Adipocyte (in vitro differentiated cells): Measurements from ENCODE around the gene PRCP.
"Not testable (repeated sequence)": the region's sequence is repeated elsewhere in the genome, so short reads cannot be mapped to it uniquely, and the experiment has no call there.

Experiments used
- DNase-seq: peaks from one replicate; pipeline ENCODE4 v3.0.0-alpha.2; 2015; ENCODE audit warnings: low read depth
- H3K27me3 ChIP-seq: replicated peaks from 2 replicates; pipeline ENCODE4 v1.7.0; 2013; ENCODE audit warnings: mild to moderate bottlenecking, low read length, moderate library complexity; ENCODE audit not compliant: control insufficient read depth, insufficient read depth
- H3K36me3 ChIP-seq: 2 replicates; pipeline ENCODE4 v1.7.0; 2013; ENCODE audit warnings: low read length, mild to moderate bottlenecking, moderate library complexity; ENCODE audit not compliant: control insufficient read depth, insufficient read depth, severe bottlenecking
- H3K4me1 ChIP-seq: 2 replicates; pipeline ENCODE4 v1.7.0; 2013; ENCODE audit warnings: mild to moderate bottlenecking, low read length, moderate library complexity; ENCODE audit not compliant: control insufficient read depth, insufficient read depth
- H3K4me3 ChIP-seq: 2 replicates; pipeline ENCODE4 v1.7.0; 2013; ENCODE audit warnings: mild to moderate bottlenecking, low read length, moderate library complexity
- H3K9ac ChIP-seq: 2 replicates; pipeline ENCODE4 v1.7.0; 2013; ENCODE audit warnings: mild to moderate bottlenecking, low read length, moderate library complexity
- H3K9me3 ChIP-seq: 2 replicates; pipeline ENCODE4 v1.7.0; 2013; ENCODE audit warnings: mild to moderate bottlenecking, low read length, moderate library complexity; ENCODE audit not compliant: control insufficient read depth

The PRCP gene

GRCh38 chr11:82900277-82901164, at the start of gene PRCP:
Gene PRCP (minus strand): TSS chr11:82900430. CDS start chr11:82900402, 28 bp downstream.
- H3K9ac ChIP-seq, result peak within 1 kb of the TSS; percentile 92
- H3K27me3 ChIP-seq, result no peaks in the 10 kb centered on the region
- peaks cover 24% of the 10 kb centered on the region for H3K4me1 ChIP-seq
- DNase-seq, result peak; percentile 92
- H3K4me3 ChIP-seq, result peak within 1 kb of the TSS; percentile 96
- no peaks in the 10 kb centered on the region for H3K36me3 ChIP-seq
- no peaks in the 10 kb centered on the region for H3K9me3 ChIP-seq

GRCh38 chr11:82949352-82949751, 49.1 kb upstream of the PRCP start:
- DNase-seq, result no peak
- H3K9me3 ChIP-seq, result peaks cover 9% of the 10 kb centered on the region
- no peak overlapping the region for H3K9ac ChIP-seq
- H3K4me3 ChIP-seq, result no peak overlapping the region
- H3K4me1 ChIP-seq, result no peaks in the 10 kb centered on the region
- H3K27me3 ChIP-seq, result no peaks in the 10 kb centered on the region
- no peaks in the 10 kb centered on the region for H3K36me3 ChIP-seq

- H3K9ac ChIP-seq, result no peak overlapping the region
- no peaks in the 10 kb centered on the region for H3K4me1 ChIP-seq
- H3K9me3 ChIP-seq, result peaks cover 9% of the 10 kb centered on the region
- no peaks in the 10 kb centered on the region for H3K36me3 ChIP-seq
- no peak for DNase-seq
- H3K27me3 ChIP-seq, result no peaks in the 10 kb centered on the region
- H3K4me3 ChIP-seq, result no peak overlapping the region
Observed at GRCh38 chr11:82945682-82946081, 45.5 kb upstream of the PRCP start.

DNA sequence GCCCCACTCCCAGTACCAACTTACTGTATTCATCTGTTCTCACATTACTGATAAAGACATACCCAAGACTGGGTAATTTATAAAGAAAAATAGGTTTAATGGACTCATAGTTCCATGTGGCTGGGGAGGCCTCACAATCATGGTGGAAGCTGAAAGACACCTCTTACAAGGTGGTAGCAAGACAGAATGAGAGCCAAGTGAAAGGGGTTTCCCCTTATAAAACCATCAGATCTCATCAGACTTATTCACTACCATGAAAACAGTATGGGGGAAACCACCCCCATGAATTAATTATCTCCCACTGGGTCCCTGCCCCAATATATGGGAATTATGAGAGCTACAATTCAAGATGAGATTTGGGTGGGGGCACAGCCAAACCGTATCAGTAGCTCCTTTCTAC, 44.8 kb upstream of the PRCP start:
- not testable (repeated sequence) for H3K36me3 ChIP-seq, H3K4me3 ChIP-seq, H3K9me3 ChIP-seq, H3K27me3 ChIP-seq, H3K4me1 ChIP-seq, H3K9ac ChIP-seq, DNase-seq

DNA sequence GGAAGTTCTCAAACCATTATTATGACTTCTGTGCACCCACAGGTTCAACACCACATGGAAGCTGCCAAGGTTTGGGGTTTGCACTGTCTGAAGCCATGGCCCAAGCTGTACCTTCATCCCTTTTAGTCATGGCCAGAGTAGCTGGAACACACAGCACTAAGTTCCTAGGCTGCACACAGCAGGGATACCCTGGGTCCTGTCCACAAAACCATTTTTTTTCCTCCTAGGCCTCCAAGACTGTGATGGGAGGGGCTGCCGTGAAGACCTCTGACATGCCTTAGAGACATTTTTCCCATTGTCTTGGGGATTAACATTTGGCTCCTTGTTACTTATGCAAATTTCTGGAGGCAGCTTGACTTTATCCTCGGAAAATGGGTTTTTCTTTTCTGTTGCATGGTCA, 44.0 kb upstream of the PRCP start:
- no peak overlapping the region for H3K9ac ChIP-seq
- DNase-seq, result no peak
- H3K36me3 ChIP-seq, result no peaks in the 10 kb centered on the region
- H3K4me3 ChIP-seq, result no peak overlapping the region
- H3K9me3 ChIP-seq, result peaks cover 2% of the 10 kb centered on the region
- no peaks in the 10 kb centered on the region for H3K4me1 ChIP-seq
- no peaks in the 10 kb centered on the region for H3K27me3 ChIP-seq

GRCh38 chr11:82943430-82943829, 43.2 kb upstream of the PRCP start:
- not testable (repeated sequence) for H3K4me3 ChIP-seq, H3K9me3 ChIP-seq, DNase-seq

DNA sequence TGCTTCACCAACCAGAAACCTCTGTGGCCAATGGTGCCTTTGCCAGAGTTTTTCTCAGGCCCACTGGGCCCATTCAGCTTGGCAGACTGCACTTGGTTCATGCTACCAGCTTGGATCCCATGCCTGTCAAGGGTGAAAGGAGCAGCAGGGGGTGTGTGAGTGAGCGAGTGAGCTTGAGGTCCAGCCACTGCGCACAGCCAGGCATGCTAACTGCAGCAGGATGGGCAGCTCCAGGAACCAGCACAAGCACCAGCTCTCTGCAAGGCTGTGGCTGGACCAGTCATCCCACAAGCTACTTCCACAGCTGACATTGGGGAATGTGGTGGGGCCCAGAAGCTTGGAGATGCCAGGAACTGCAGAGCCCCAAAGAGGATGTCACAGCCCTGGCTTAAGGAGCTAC, 42.1 kb upstream of the PRCP start:
- no peaks in the 10 kb centered on the region for H3K4me1 ChIP-seq
- H3K9me3 ChIP-seq, result no peaks in the 10 kb centered on the region
- H3K36me3 ChIP-seq, result no peaks in the 10 kb centered on the region
- no peaks in the 10 kb centered on the region for H3K27me3 ChIP-seq
- DNase-seq, result no peak
- H3K4me3 ChIP-seq, result no peak overlapping the region
- H3K9ac ChIP-seq, result no peak overlapping the region

More at GRCh38 chr11:82943430-82943829, 43.2 kb upstream of the PRCP start:
- H3K27me3 ChIP-seq, H3K9ac ChIP-seq, H3K4me1 ChIP-seq, H3K36me3 ChIP-seq: not testable (repeated sequence)

GRCh38 chr11:82939456-82939855, 39.2 kb upstream of the PRCP start:
- Histone ChIP-seq H3K36me3 (no peaks in the 10 kb centered on the region), H3K4me3 (no peak overlapping the region), H3K4me1 (peaks cover 6% of the 10 kb centered on the region), H3K27me3 (no peaks in the 10 kb centered on the region), H3K9ac (no peak overlapping the region), H3K9me3 (no peaks in the 10 kb centered on the region)
- no peak for DNase-seq

GRCh38 chr11:82937554-82937953, 37.3 kb upstream of the PRCP start:
- Histone ChIP-seq H3K27me3 (no peaks in the 10 kb centered on the region), H3K9ac (no peak overlapping the region), H3K36me3 (no peaks in the 10 kb centered on the region), H3K4me3 (no peak overlapping the region), H3K4me1 (peaks cover 6% of the 10 kb centered on the region), H3K9me3 (no peaks in the 10 kb centered on the region)
- no peak for DNase-seq

- Histone ChIP-seq H3K36me3 (no peaks in the 10 kb centered on the region), H3K27me3 (no peaks in the 10 kb centered on the region), H3K4me1 (peaks cover 6% of the 10 kb centered on the region), H3K4me3 (no peak overlapping the region), H3K9ac (no peak overlapping the region), H3K9me3 (no peaks in the 10 kb centered on the region)
- DNase-seq, result peak; percentile 18
Observed at GRCh38 chr11:82936261-82936660, 36.0 kb upstream of the PRCP start.

GRCh38 chr11:82932564-82932963, 32.3 kb upstream of the PRCP start:
- Histone ChIP-seq H3K9ac (no peak overlapping the region), H3K27me3 (no peaks in the 10 kb centered on the region), H3K36me3 (no peaks in the 10 kb centered on the region), H3K4me1 (peaks cover 6% of the 10 kb centered on the region), H3K4me3 (no peak overlapping the region), H3K9me3 (no peaks in the 10 kb centered on the region)
- DNase-seq, result no peak

- Histone ChIP-seq H3K36me3 (no peaks in the 10 kb centered on the region), H3K4me1 (no peaks in the 10 kb centered on the region)
- no peak for DNase-seq
Observed at GRCh38 chr11:82930734-82931133, 30.5 kb upstream of the PRCP start.

More at GRCh38 chr11:82930734-82931133, 30.5 kb upstream of the PRCP start:
- no peaks in the 10 kb centered on the region for H3K9me3 ChIP-seq
- H3K4me3 ChIP-seq, result no peak overlapping the region
- no peak overlapping the region for H3K9ac ChIP-seq
- H3K27me3 ChIP-seq, result no peaks in the 10 kb centered on the region
